NCI-H2227 (cell line): Measurements from ENCODE around the gene CIRBP.

Source experiments
- DNase-seq: peaks from one replicate; lab custom pipeline; 2025; ENCODE audit not compliant: unreplicated experiment; lab: John Stamatoyannopoulos, UW

The CIRBP gene

GRCh38 chr19:1254530-1255185, 14.5 kb upstream of the CIRBP start:
- DNase-seq: no peak

DNA sequence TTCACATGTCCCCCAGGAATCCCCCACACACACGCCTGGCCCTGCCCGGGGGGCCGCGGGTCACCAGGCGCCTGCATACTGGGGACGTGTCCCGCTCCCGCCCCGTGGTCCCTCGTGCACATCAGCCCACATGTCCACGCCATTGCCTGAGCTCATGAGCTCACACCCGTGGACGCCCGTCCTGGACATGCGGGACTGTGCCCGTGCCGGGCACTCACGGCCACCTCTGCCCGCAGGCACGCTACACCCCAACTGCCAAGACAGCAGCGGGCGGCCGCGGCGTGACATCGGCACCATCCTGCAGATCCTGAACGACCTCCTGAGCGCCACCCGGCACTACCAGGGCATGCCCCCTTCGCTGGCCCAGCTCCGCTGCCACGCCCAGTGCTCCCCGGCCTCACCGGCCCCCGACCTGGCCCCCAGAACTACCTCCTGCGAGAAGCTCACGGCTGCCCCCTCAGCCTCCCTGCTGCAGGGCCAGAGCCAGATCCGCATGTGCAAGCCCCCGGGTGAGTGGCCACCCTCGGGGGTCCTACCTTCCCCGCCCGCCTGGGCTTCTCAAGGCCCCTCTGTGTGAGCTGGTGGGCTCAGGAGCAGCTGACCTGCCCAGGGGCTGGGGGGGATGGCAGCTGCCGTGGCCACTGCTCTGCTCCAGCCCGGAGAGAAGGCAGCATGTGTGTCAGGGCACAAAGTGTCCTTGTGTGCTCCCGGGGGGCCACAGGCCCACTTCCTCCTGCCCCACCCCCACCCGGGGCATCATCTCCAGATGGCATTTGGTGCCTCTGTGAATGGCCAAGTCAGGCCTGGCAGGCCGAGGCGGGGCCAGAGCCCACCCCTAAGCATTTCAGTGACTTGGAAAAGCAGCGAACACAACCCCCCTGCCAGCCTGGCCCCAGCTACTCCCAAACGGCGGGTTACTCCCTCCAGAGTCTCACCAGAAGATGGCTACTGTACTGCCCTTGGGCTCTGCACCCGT, 13.7 kb upstream of the CIRBP start:
- DNase-seq: no peak

- no peak for DNase-seq
Measured at GRCh38 chr19:1256646-1257474, 12.3 kb upstream of the CIRBP start.

DNA sequence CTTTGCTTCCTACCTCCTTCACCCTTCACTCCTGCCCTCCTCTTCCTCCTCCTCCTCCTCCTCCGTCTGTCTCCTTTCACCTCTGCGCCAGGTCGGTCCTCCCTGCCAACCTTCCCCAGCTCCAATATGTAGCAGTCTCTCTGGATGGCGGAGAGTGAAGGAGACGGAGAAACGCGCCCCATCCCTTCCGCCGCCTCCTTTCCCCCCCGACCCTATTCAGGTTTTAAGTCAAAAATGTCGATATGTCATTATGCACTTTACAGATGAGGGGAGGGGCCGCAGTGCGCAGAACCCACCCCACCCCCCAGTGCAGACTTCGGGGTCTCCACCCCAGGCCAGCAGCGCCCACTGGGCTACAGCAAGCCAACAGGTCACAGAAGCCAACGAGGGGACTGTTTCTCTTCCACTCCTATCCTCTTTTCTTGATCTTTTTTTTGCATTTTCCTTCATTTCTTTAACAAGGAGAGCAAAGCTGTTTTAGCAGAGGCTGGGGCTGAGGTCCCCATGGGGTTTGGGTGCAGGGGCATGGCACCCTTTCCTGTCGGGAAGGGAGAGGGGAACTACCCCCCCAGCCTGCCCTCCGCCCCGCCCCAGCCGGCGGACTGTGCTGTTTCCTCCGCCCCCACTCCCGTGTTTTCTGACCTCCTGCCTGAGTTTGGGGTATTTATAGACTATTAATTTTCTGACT, 11.5 kb upstream of the CIRBP start:
- DNase-seq: no peak

DNA sequence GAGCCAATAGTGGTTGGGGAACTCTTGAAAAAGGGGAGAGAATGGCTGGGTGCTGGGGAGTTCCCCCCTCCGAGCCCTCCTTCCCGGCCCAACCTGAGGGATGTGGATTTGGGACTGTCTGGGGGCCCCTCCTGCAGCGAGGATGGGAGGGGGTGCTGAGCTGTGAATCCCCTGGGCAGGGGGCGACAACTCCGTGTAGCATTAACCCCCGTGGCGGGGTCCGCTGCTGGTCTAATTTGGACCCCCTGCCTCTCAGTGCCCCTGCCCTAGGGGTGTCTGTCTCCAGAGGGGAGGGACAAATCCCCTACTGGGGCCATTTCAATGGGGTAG, 11.0 kb upstream of the CIRBP start:
- no peak for DNase-seq

GRCh38 chr19:1258707-1259205, 10.4 kb upstream of the CIRBP start:
- DNase-seq: no peak

GRCh38 chr19:1259206-1259875, 9.8 kb upstream of the CIRBP start:
- peak; percentile 47 for DNase-seq

DNA sequence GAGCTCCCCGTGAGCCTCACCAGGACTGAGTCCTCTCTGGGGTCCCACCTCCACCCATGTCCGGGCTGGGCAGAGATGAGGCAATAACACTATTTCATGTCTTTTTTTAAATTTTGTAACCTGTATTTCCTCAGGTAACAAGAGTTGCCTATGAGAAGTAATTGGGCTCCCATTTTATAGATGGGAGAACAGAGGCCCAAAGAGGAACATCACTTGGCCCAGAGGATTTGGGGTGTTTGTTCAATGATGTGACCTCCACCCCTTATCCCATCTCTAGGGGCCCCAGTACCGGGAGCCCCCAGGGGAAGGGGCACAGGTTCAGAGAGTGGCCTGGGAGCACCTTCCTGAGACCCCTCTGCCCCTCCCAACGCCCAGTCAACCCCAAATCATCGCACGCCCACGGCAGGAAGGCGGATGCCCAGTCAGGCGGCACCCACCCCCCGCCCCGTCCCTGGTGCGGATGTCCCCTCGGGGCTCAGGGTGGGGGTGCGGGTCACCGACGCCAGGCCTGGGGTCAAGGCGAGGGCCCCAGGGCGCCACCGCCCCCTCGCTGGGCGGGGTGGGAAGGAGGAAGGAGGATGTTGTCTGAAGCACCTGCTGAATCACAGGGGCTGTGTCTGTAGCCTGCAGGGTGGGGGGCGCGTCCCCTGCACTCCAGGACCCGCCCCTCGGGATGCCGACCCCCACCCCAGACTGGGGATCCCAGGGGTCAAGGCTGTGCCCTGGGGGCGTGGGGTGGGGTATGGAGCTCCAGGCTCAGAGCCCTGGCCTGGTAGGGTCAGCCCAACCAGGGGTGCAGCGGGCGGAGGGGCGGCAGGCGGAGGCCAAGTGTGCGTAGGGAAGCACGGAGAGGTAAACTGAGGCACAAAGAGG, 9.0 kb upstream of the CIRBP start:
- no peak for DNase-seq

DNA sequence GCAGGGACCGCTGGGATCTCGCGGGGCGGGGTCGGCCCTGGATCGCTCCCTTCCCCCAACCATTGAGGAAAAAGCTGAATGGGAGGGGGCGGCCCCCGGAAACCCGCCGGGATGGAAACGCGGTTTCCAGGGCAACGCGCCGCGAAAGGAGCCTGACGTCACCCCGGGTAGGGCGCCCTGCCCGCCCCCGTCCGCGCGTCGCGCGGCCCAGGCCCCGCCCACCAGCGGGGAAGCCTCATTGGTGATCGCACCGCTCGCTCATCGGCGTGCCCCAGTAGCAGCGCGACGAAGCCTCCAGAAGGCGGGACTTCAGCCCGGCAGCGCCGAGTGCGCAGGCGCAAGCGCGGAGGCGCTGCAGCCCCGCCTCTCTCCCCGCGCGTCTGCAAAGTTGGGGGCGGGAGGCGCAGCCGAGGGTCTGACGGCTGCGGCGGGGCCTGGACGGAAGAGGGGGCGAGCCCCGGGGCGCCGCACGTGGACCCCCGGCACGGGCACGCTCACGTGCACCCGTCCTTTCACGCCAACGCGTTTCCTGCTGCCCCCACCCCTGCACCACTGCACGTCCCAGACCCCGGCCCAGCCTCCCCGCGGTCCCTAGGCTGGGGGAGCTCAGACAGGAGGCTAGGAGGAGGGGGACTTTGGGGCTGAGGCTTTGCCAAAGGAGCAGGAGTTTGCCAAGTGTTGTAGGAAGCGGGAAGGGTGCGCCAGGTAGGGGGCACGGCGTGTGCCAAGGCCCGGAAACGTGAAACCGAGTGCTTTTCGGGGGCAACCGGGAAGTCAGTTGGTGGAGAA, 8.2 kb upstream of the CIRBP start:
- peak; percentile 98 for DNase-seq

DNA sequence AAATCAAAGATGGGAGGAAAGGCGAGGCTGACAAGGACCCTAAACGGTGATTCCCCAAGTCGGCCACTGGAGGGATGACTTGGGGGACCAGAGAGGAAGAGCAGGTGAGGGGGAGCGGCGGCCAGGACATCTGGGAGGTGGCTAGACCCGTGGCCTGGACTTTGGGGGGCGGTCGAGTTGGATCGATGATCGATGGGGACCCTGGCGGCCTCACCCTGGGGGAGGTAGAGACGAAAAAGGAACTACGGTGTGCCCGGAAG, 7.7 kb upstream of the CIRBP start:
- DNase-seq: peak; percentile 39

GRCh38 chr19:1261798-1262622, 7.1 kb upstream of the CIRBP start:
- peak; percentile 22 for DNase-seq

DNA sequence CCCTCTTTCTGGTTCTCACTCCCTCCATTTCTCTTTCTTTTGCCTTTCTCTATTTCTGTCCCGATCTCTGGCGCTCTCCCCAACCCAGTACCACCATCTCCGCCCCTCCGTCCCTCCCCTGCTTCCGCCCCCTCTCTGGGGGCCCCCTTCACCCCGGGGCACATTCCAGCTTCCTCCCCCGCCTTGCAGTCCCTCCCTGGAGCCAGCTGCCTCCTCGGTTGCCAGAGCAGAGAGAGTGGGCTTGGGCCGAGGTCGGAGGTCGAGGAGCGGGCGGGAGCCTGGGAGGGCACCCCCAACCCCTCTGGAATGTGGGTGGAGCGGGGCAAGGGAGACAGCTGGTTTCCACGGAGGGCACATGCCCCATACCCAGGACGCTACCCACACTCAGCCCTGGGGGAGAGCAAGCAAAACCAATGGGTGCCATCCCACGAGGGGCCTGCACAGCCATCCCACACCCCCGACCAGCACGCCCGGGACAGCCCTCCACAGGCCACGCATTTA, 6.5 kb upstream of the CIRBP start:
- DNase-seq: no peak

GRCh38 chr19:1263188-1263587, 5.9 kb upstream of the CIRBP start:
- DNase-seq: no peak

DNA sequence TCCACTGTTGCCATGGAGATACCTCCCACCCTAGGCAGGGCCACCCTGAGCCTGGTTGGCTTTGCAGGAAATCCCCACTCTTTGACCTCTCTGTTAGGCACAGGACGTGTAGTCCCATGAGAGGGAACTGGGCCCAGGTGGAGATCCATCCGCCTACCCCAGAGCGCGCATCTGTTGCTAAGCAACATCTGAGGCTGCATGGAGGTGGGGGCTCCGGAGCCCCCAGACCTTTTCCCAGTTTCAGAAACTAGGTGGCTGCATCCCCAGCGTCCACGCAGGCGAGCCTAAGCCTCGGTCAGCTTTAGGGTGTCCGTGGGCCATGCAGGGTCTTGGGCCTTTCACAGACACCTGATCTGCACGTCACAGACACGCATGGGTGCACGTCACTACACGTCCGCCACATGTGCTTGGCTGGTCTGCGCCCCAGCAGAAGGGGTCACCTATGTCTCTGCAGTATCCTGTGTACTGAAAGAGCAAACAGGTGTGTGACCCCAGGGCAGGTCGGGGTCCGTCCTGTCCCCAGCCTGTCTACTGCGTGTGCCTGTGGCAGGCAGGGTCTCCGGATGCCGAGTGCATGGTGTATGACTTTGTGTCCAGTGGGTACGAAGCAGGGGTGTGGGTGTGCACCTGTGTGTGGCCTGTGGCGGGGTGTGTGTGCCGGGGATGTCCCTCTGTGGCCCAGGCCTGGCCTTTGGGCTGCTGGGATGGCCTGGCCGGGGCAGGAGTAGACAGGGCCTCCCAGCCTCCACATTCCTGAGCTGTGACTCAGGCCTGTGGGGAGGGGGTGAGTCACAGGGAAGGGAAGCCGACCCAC, 4.1 kb upstream of the CIRBP start:
- peak; percentile 22 for DNase-seq

GRCh38 chr19:1265615-1266128, 3.5 kb upstream of the CIRBP start:
- DNase-seq: no peak

DNA sequence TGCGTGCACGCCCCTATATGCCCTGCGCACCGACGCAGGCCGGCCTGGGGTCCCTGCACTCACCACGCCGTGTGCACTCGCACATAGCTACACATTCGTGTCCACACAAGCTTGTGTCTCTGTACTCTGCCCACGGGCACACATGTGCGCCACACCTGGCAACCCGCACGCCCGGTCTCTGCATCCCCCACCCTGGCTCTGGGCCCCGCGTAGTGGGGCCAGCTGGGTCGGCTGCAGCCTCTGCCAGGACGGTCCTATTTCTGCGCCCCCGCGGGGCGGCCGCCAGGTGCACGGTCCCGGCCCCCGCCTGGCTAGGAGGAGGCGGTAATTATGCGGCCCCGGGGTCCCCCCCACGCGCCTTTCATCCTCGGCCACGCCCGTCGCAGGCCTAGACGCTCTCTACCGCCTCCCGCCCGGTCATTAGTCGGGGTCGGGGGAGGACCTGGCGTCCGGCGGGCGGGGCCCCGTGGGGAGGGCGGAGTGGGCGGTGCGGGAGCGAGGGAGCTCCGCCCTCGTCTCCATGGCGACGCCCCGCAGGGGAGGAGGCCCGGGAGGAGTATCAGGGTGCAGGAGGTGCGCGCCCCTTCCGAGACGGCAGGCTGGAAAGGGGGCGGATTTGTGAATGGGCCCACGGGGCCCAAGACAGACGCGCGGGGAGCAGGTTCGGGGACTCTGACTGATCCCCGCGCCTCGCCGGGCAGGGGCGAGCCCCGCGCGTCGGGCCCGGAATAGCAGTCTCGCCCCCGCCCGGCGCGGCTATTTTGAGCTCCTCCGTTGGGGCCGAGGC, 2.8 kb upstream of the CIRBP start:
- peak; percentile 91 for DNase-seq
